ENCODE data around the gene PITPNM1. TPM values are rescaled to one million over a fixed set of nuclear protein-coding genes. Genes with fewer than 3 reads are reported as not detected.

The PITPNM1 gene
- total and polyA plus RNA-seq, 2 of the 13 experiments (the other 11 are each of a cell fraction or from before 2014, with no cell fraction given), result 8.2 to 8.5 TPM

- TF ChIP-seq THAP7 (CRISPR knock-in tag; IDR thresholded peaks at IDR 0.05), result peak; percentile 40; the same call in 1 of the 2 replicates
Measured at GRCh38 chr11:67468759-67469507, 36.2 kb downstream of the PITPNM1 start, which contains the start of gene TMEM134 (continued).

- H4K20me1 ChIP-seq (ENCODE audit: insufficient read depth, low read length), result no peaks in the 10 kb centered on the region
- no peaks in the 10 kb centered on the region for H3K36me3 ChIP-seq (replicated peaks in 1 of 2; ENCODE audit: control insufficient read depth in 1 of 2, insufficient read depth in 2 of 2, low read length in 2 of 2)
- TF ChIP-seq ZNF747 (CRISPR knock-in tag; IDR thresholded peaks at IDR 0.05; ENCODE audit: borderline replicate concordance) (no peak), AHR (CRISPR knock-in tag; IDR thresholded peaks at IDR 0.05) (no peak), ZNF276 (CRISPR knock-in tag; IDR thresholded peaks at IDR 0.05; ENCODE audit: low read depth) (0 out of 2 replicates have a peak, but pooled peaks have one; percentile 2), REL (CRISPR knock-in tag; conservative IDR thresholded peaks at IDR 0.05) (no peak), TRAFD1 (CRISPR knock-in tag; IDR thresholded peaks at IDR 0.05; ENCODE audit: borderline replicate concordance) (no peak), FOXC1 (CRISPR knock-in tag; IDR thresholded peaks at IDR 0.05; ENCODE audit: borderline replicate concordance) (0 out of 2 replicates have a peak, but pooled peaks have one; percentile 38), PHB2 (IDR thresholded peaks at IDR 0.05; ENCODE audit: partially characterized antibody) (no peak), PHF21A (CRISPR knock-in tag; IDR thresholded peaks at IDR 0.05) (no peak), ZFP37 (CRISPR knock-in tag; IDR thresholded peaks at IDR 0.05; ENCODE audit: borderline replicate concordance) (no peak), ZNF335 (CRISPR knock-in tag; IDR thresholded peaks at IDR 0.05) (no peak), TFAP4 (IDR thresholded peaks at IDR 0.05; ENCODE audit: borderline replicate concordance, low read depth) (no peak), ZNF776 (CRISPR knock-in tag; IDR thresholded peaks at IDR 0.05) (no peak), TARDBP (CRISPR knock-in tag; IDR thresholded peaks at IDR 0.05) (no peak), SMARCE1 (IDR thresholded peaks at IDR 0.05; ENCODE audit: borderline replicate concordance) (no peak)
- H3K27ac ChIP-seq (ENCODE audit: extremely low read length, insufficient read depth, low read length), result peak overlapping the region; percentile 56
- no peaks in the 10 kb centered on the region for H3K9me3 ChIP-seq (ENCODE audit: low read length)
- peak overlapping the region; percentile 97 for H3K4me2 ChIP-seq (ENCODE audit: low read depth, low read length)
- intact Hi-C loops (cut with micrococcal nuclease; ENCODE audit: unreplicated experiment) (no loop called here), in situ Hi-C loops (cut with HindIII; ENCODE audit: extremely low pct_ligation_motif_present, low pct_unique_long_range_greater_than_20kb) (loop anchor here (5.0 kb wide), 1 partner anchor 66 kb away; the partner anchor contains the start of genes PPP1CA and TBC1D10C)
- H3K9ac ChIP-seq (ENCODE audit: insufficient read depth, low read depth, low read length), result peak overlapping the region; percentile 71
- POLR2A ChIA-PET, result interaction anchor here (0.7 to 2.0 kb wide), 13 partner anchors 8 to 229 kb away, joined by 3 to 22 read pairs (median 4); partner anchors contain the start of genes AIP, POLD4, PPP1CA and PTPRCAP
- DNase-seq (ENCODE audit: low spot score), result no peak
- no peak for FAIRE-seq
- no peak overlapping the region for H2AFZ ChIP-seq (ENCODE audit: low read length)
- no peaks in the 10 kb centered on the region for H3K27me3 ChIP-seq (ENCODE audit: control insufficient read depth in 1 of 2, insufficient read depth in 2 of 2, low read length in 2 of 2)
- ATAC-seq, result peak; percentile 5
- H3K4me1 ChIP-seq (ENCODE audit: insufficient read depth, low read length), result peaks cover 69% of the 10 kb centered on the region
- 0% methylated on average over 2 of the region's 6 CpGs for WGBS (ENCODE audit: low lambda C conversion rate)
- BruUV-seq (replicated peaks), result no TSS peak
- no peaks in the 10 kb centered on the region for H3K79me2 ChIP-seq (ENCODE audit: insufficient read depth, low read length)
- peak overlapping the region; percentile 81 to 87 (median 81) for H3K4me3 ChIP-seq (replicated peaks in 1 of 3; ENCODE audit: insufficient read depth in 1 of 3, low read depth in 2 of 3, low read length in 3 of 3)
- CTCF ChIA-PET (ENCODE audit: low intra/inter-chr PET ratio, low total read pairs), result no interaction called here
Measured at GRCh38 chr11:67468456-67468758, 36.8 kb downstream of the PITPNM1 start.

All from HepG2 (cell line).